Osteoblast (primary cell): ENCODE data around the gene SCML1. TPM values are rescaled to one million over a fixed set of nuclear protein-coding genes. Genes with fewer than 3 reads are reported as not detected.

Experiments
- DNase-seq: peaks from one replicate; pipeline ENCODE4 v3.0.0; 2011; ENCODE audit warnings: low spot score, mixed read lengths; ENCODE audit not compliant: insufficient read length; ENCODE audit errors: missing footprints
- H2AFZ ChIP-seq: 2 replicates; pipeline ENCODE4 v1.6.0; 2011; ENCODE audit warnings: mild to moderate bottlenecking, low read length
- H3K27ac ChIP-seq: 2 replicates; pipeline ENCODE4 v1.5.1; 2011; ENCODE audit warnings: mild to moderate bottlenecking, low read depth, low read length, moderate library complexity
- H3K27me3 ChIP-seq: 2 replicates; pipeline ENCODE4 v1.6.0; 2012; ENCODE audit warnings: mild to moderate bottlenecking, control low read depth, inconsistent platforms, low read length, moderate library complexity; ENCODE audit not compliant: insufficient read depth
- H3K36me3 ChIP-seq: 2 replicates; pipeline ENCODE4 v1.5.1; 2011; ENCODE audit warnings: mild to moderate bottlenecking, low read length, control low read depth, moderate library complexity; ENCODE audit not compliant: insufficient read depth
- H3K4me1 ChIP-seq: 2 replicates; pipeline ENCODE4 v1.5.1; 2011; ENCODE audit warnings: mild to moderate bottlenecking, low read length, control low read depth, moderate library complexity; ENCODE audit not compliant: insufficient read depth
- H3K4me2 ChIP-seq: 2 replicates; pipeline ENCODE4 v1.6.0; 2011; ENCODE audit warnings: mild to moderate bottlenecking, low read length; ENCODE audit not compliant: insufficient read depth
- H3K4me3 ChIP-seq: fragments of 200-600 bp; sonication (generic); 3 replicates; pipeline ENCODE4 v1.5.1; 2012; ENCODE audit warnings: mild to moderate bottlenecking, low read length, inconsistent platforms; ENCODE audit not compliant: insufficient read depth
- H3K79me2 ChIP-seq: 2 replicates; pipeline ENCODE4 v1.6.0; 2012; ENCODE audit warnings: mild to moderate bottlenecking, low read length, control low read depth, inconsistent platforms; ENCODE audit not compliant: insufficient read depth
- H3K9me3 ChIP-seq: 2 replicates; pipeline ENCODE4 v1.5.1; 2011; ENCODE audit warnings: low read depth, low read length, control low read depth
- H4K20me1 ChIP-seq: 2 replicates; pipeline ENCODE4 v1.6.0; 2012; ENCODE audit warnings: mild to moderate bottlenecking, low read length, control low read depth; ENCODE audit not compliant: insufficient read depth
- total RNA-seq: library from RNA; depleted of rRNA; stranded (reverse); fragments of >200 nt; gene quantifications from 2 replicates; pipeline ENCODE4 v1.2.3, GENCODE V29; 2012
- TF ChIP-seq, protein P1 (sequence below): IDR thresholded peaks from 2 replicates; pipeline ENCODE4 v1.5.1; 2011; ENCODE audit warnings: mild to moderate bottlenecking, low read depth, low read length, moderate library complexity; ENCODE audit errors: extremely low read depth

The SCML1 gene
- total RNA-seq, 1 donor, result 12.3 TPM

DNA sequence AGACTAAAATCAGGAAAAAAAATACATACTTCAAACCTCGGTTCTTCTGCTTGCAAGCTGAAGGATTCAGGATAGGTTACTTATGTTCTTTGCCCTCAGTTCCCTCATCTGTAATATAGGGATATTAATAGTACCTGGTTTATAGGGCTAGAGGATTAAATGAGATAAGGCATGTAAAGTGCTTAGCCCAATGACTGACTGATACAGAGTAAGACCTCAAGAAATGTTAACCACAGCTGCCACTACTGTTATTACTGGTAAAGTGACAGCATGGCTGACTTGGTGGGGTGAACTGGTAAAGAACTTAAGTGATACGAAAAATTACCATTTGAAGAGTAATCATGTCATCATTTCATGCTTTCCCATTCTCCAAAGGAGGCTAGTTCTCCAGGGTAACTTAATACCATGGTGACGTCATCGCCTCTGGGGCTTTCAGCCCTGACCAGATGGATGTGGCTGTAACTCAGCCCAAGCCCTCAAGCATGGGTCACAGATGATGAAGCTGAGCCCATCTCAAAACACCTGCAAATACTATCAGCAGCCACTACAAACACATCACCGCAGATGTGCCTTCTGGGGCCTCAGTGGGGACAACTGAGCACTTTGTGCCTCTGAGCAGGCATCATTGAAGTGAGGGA, 44.5 kb upstream of the SCML1 start:
- Histone ChIP-seq H3K9me3 (no peaks in the 10 kb centered on the region), H4K20me1 (no peaks in the 10 kb centered on the region), H2AFZ (no peak overlapping the region), H3K27ac (no peak overlapping the region), H3K79me2 (no peaks in the 10 kb centered on the region), H3K4me1 (peaks cover 5% of the 10 kb centered on the region), H3K27me3 (no peaks in the 10 kb centered on the region), H3K36me3 (no peaks in the 10 kb centered on the region), H3K4me2 (no peak overlapping the region), H3K4me3 (no peak overlapping the region)
- peak; percentile 63 for DNase-seq
- TF ChIP-seq, protein P1, sequence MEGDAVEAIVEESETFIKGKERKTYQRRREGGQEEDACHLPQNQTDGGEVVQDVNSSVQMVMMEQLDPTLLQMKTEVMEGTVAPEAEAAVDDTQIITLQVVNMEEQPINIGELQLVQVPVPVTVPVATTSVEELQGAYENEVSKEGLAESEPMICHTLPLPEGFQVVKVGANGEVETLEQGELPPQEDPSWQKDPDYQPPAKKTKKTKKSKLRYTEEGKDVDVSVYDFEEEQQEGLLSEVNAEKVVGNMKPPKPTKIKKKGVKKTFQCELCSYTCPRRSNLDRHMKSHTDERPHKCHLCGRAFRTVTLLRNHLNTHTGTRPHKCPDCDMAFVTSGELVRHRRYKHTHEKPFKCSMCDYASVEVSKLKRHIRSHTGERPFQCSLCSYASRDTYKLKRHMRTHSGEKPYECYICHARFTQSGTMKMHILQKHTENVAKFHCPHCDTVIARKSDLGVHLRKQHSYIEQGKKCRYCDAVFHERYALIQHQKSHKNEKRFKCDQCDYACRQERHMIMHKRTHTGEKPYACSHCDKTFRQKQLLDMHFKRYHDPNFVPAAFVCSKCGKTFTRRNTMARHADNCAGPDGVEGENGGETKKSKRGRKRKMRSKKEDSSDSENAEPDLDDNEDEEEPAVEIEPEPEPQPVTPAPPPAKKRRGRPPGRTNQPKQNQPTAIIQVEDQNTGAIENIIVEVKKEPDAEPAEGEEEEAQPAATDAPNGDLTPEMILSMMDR, result no peak

DNA sequence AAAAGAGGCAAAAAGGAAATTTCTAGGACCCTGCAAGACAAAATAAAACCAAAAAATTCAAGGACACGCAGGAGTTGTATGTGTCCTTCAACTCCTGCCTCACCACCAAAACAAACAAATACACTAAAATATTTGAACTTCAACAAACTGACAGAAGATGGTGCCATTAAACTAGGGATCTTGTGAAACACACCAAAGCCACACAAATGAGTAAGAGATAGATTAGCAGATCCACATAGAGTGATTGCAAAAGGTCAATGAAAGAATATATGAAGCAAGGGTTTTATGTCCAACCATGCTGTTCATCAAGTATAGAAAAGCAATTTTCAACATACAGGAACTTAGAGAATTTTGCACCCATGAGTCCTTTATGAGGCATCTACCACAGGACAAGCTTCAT, 40.1 kb upstream of the SCML1 start:
- Histone ChIP-seq H3K27ac (no peak overlapping the region), H3K4me1 (peaks cover 5% of the 10 kb centered on the region), H2AFZ (no peak overlapping the region), H4K20me1 (no peaks in the 10 kb centered on the region), H3K9me3 (no peaks in the 10 kb centered on the region), H3K79me2 (no peaks in the 10 kb centered on the region), H3K4me3 (no peak overlapping the region), H3K4me2 (no peak overlapping the region), H3K27me3 (no peaks in the 10 kb centered on the region), H3K36me3 (peaks cover 3% of the 10 kb centered on the region)
- TF ChIP-seq, protein P1, result no peak
- no peak for DNase-seq

DNA sequence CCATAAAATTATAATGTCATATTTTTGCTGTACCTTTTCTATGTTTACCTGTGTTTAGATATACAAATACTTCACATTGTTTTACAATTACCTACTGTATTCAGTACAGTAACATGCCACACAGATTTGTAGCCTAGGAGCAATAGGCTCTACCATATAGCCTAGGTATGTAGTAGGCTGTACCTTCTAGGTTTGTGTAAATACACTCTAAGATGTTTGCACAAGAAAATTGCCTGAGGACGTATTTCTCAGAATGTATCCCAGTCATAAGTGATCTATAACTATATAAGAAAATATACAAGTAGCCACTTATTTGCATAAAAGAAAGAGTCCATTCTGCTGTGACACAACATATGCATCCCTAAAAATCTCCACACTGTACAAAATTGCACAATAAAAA, 36.3 kb upstream of the SCML1 start:
- Histone ChIP-seq H3K36me3 (peaks cover 3% of the 10 kb centered on the region), H2AFZ (no peak overlapping the region), H3K27ac (no peak overlapping the region), H3K27me3 (no peaks in the 10 kb centered on the region), H3K4me1 (no peaks in the 10 kb centered on the region), H4K20me1 (no peaks in the 10 kb centered on the region), H3K79me2 (no peaks in the 10 kb centered on the region), H3K9me3 (no peaks in the 10 kb centered on the region), H3K4me3 (no peak overlapping the region), H3K4me2 (no peak overlapping the region)
- DNase-seq, result no peak
- TF ChIP-seq, protein P1, result no peak

DNA sequence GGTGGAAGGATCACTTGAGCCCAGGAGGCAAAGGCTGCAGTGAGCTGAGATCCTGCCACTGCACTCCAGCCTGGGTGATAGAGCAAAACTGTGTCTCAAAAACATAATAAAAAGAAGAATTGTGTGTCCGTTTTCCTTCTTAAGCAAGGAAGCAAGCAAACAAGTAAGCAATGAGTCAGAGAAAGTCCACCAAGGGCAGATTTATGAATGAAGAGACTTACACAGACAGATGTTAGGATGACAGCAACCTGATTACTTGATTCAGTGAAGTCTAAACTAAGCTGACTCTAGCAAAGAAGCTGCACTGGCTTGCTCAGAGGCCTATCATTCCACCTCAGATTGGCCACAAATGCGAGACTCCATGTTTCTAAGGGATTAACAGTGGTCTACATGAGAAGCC, 34.1 kb upstream of the SCML1 start:
- Histone ChIP-seq H3K4me1 (no peaks in the 10 kb centered on the region), H3K9me3 (no peaks in the 10 kb centered on the region), H3K79me2 (no peaks in the 10 kb centered on the region), H4K20me1 (no peaks in the 10 kb centered on the region), H2AFZ (no peak overlapping the region), H3K27me3 (no peaks in the 10 kb centered on the region), H3K27ac (no peak overlapping the region), H3K36me3 (peaks cover 3% of the 10 kb centered on the region), H3K4me2 (no peak overlapping the region), H3K4me3 (no peak overlapping the region)
- TF ChIP-seq, protein P1, result no peak
- DNase-seq, result no peak
